Measurements from ENCODE around the gene ARMS2. TPM values are rescaled to one million over a fixed set of nuclear protein-coding genes. Genes with fewer than 3 reads are reported as not detected.

The ARMS2 gene
- total RNA-seq, 1 experiment from 2014 or later: not detected

GRCh38 chr10:122461367-122461728, 6.9 kb downstream of the ARMS2 start, which contains the start of gene HTRA1:
HTRA1 (plus strand) TSS chr10:122461553; CDS start chr10:122461653, 100 bp downstream.
- Histone ChIP-seq H3K79me2 (ENCODE audit: low read depth) (no peaks in the 10 kb centered on the region), H3K9me3 (ENCODE audit: insufficient read depth, low read depth) (no peaks in the 10 kb centered on the region), H3K27me3 (ENCODE audit: insufficient read depth, low read depth) (peaks cover 9% of the 10 kb centered on the region), H3K36me3 (ENCODE audit: low read depth) (no peaks in the 10 kb centered on the region), H4K20me1 (ENCODE audit: insufficient read depth) (no peaks in the 10 kb centered on the region), H2AFZ (no peak within 1 kb of the TSS), H3F3A (ENCODE audit: insufficient read depth, low read depth) (no peaks in the 10 kb centered on the region), H3K4me2 (no peak within 1 kb of the TSS), H3K4me3 (no peak within 1 kb of the TSS), H3K9me2 (ENCODE audit: insufficient read depth) (no peaks in the 10 kb centered on the region), H3K4me1 (replicated peaks; ENCODE audit: insufficient read depth) (no peaks in the 10 kb centered on the region), H3K27ac (no peak within 1 kb of the TSS)
- BruUV-seq (replicated peaks): no TSS peak
- TF ChIP-seq, protein P1, sequence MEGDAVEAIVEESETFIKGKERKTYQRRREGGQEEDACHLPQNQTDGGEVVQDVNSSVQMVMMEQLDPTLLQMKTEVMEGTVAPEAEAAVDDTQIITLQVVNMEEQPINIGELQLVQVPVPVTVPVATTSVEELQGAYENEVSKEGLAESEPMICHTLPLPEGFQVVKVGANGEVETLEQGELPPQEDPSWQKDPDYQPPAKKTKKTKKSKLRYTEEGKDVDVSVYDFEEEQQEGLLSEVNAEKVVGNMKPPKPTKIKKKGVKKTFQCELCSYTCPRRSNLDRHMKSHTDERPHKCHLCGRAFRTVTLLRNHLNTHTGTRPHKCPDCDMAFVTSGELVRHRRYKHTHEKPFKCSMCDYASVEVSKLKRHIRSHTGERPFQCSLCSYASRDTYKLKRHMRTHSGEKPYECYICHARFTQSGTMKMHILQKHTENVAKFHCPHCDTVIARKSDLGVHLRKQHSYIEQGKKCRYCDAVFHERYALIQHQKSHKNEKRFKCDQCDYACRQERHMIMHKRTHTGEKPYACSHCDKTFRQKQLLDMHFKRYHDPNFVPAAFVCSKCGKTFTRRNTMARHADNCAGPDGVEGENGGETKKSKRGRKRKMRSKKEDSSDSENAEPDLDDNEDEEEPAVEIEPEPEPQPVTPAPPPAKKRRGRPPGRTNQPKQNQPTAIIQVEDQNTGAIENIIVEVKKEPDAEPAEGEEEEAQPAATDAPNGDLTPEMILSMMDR (conservative IDR thresholded peaks at IDR 0.05): no peak
- POLR2A ChIA-PET (ENCODE audit: unreplicated experiment): no interaction called here
- peak in 1 of 2 experiments; percentile 61 for DNase-seq
- intact Hi-C loops (cut with micrococcal nuclease; ENCODE audit: unreplicated experiment): no loop called here
- CTCF ChIA-PET: no interaction called here

DNA sequence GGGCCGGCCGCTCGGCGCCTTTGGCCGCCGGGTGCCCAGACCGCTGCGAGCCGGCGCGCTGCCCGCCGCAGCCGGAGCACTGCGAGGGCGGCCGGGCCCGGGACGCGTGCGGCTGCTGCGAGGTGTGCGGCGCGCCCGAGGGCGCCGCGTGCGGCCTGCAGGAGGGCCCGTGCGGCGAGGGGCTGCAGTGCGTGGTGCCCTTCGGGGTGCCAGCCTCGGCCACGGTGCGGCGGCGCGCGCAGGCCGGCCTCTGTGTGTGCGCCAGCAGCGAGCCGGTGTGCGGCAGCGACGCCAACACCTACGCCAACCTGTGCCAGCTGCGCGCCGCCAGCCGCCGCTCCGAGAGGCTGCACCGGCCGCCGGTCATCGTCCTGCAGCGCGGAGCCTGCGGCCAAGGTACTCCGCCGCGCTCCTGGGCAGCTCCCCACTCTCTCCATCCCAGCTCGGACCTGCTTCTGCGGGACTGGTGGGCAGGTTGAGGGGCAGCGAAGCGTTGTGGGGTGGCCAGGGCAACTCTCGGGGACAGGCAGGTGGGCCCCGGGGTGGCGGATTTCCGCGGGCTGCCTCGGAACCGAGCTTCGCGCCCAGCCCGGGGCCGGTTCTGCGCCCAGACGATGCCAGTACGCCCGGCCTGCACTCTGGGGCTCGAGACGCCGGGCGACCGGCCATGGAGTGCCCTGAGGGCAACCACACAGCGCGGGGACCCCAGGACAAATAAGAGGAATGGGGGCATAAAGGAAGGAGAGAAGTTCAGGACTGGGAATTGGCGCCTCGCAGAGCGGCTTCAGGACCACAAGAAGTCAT, 7.5 kb downstream of the ARMS2 start:
- H3F3A ChIP-seq (ENCODE audit: insufficient read depth, low read depth): no peaks in the 10 kb centered on the region
- intact Hi-C loops (cut with micrococcal nuclease; ENCODE audit: unreplicated experiment): no loop called here
- H4K20me1 ChIP-seq (ENCODE audit: insufficient read depth): no peaks in the 10 kb centered on the region
- H3K4me3 ChIP-seq: no peak overlapping the region
- no peak for TF ChIP-seq EZH2 (IDR thresholded peaks at IDR 0.05; ENCODE audit: low read depth)
- TF ChIP-seq, protein P1 (conservative IDR thresholded peaks at IDR 0.05): no peak
- ChIA-PET POLR2A (ENCODE audit: unreplicated experiment) (no interaction called here), CTCF (no interaction called here)
- no peaks in the 10 kb centered on the region for H3K79me2 ChIP-seq (ENCODE audit: low read depth)
- H3K9me3 ChIP-seq (ENCODE audit: insufficient read depth, low read depth): no peaks in the 10 kb centered on the region
- no peak overlapping the region for H3K4me2 ChIP-seq
- DNase-seq: peak in 1 of 2 experiments; percentile 44
- H3K4me1 ChIP-seq (replicated peaks; ENCODE audit: insufficient read depth): no peaks in the 10 kb centered on the region
- H2AFZ ChIP-seq: no peak overlapping the region
- BruUV-seq (replicated peaks): no TSS peak
- no peaks in the 10 kb centered on the region for H3K36me3 ChIP-seq (ENCODE audit: low read depth)
- H3K27me3 ChIP-seq (ENCODE audit: insufficient read depth, low read depth): peaks cover 13% of the 10 kb centered on the region
- no peaks in the 10 kb centered on the region for H3K9me2 ChIP-seq (ENCODE audit: insufficient read depth)
- no peak overlapping the region for H3K27ac ChIP-seq

DNA sequence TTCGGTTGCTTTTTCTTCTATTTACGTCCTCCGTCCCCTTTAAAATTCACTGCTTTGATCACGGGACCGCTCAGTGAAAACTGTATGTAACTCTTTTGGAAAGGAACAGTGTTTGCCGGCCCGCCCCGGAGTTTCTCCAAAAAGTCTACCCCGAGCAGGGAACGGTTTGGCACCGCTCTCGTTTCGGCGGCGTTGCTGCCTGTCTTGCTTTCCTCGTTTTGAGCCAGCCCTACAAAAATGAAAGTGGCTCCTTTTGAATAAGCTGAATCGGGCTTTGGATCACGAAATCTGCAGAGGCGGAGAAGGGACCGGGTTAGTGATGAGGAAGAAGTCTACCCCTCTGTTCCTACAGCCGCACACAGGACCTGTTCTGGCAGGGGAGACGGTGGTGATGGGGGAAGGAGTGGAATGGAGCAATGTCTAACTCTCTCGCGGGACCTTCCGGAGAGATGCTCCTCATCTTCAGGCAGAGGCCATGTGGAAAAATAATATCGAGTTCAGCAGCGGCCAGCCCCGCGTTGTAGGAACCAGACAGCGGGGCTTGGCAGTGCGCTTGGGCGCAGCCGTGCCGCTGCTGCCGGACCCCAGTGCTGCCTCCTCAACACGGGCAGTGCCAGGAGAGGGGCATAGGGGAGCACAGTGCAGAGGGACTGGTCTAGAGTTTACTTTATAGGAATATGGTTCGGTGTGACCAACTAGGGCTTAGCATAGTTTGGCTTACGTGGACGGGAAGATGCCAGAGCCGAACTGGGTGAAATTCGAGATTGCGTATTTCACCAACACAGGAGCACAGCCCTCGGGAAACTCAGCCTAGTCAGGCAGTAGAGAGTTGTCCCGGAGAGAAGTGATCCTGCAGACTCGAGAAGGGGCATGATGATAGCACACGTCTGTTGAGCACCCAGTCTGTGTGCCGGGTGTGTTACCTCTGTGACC, 8.3 kb downstream of the ARMS2 start:
- intact Hi-C loops (cut with micrococcal nuclease; ENCODE audit: unreplicated experiment): no loop called here
- no peak for DNase-seq
- CTCF ChIA-PET: no interaction called here
- no peak overlapping the region for H3K4me3 ChIP-seq
- POLR2A ChIA-PET (ENCODE audit: unreplicated experiment): no interaction called here
- BruUV-seq (replicated peaks): TSS peak; percentile 26
- no peaks in the 10 kb centered on the region for H3F3A ChIP-seq (ENCODE audit: insufficient read depth, low read depth)
- H4K20me1 ChIP-seq (ENCODE audit: insufficient read depth): no peaks in the 10 kb centered on the region
- no peaks in the 10 kb centered on the region for H3K79me2 ChIP-seq (ENCODE audit: low read depth)
- no peaks in the 10 kb centered on the region for H3K4me1 ChIP-seq (replicated peaks; ENCODE audit: insufficient read depth)
- H3K27ac ChIP-seq: no peak overlapping the region
- H3K27me3 ChIP-seq (ENCODE audit: insufficient read depth, low read depth): peaks cover 13% of the 10 kb centered on the region
- TF ChIP-seq EZH2 (IDR thresholded peaks at IDR 0.05; ENCODE audit: low read depth): no peak
- TF ChIP-seq, protein P1 (conservative IDR thresholded peaks at IDR 0.05): no peak
- no peaks in the 10 kb centered on the region for H3K36me3 ChIP-seq (ENCODE audit: low read depth)
- H3K9me3 ChIP-seq (ENCODE audit: insufficient read depth, low read depth): no peaks in the 10 kb centered on the region
- no peak overlapping the region for H3K4me2 ChIP-seq
- no peak overlapping the region for H2AFZ ChIP-seq
- no peaks in the 10 kb centered on the region for H3K9me2 ChIP-seq (ENCODE audit: insufficient read depth)
